HG03342 (cell line): Measurements from ENCODE around the gene HGS.

Experiments used
- ATAC-seq: cut with Tn5 transposase; IDR thresholded peaks from one replicate; pipeline ENCODE4 v1.9.1; 2021; ENCODE audit warnings: mild to moderate bottlenecking, moderate library complexity; ENCODE audit not compliant: unreplicated experiment

The HGS gene

GRCh38 chr17:81683584-81684441, at the start of gene HGS, which contains the start of gene ARL16:
Gene HGS, plus strand, starts transcription at chr17:81684011. Its CDS starts 56 bp downstream, at chr17:81684067.
Gene ARL16, minus strand, starts transcription at chr17:81683797. Its CDS starts 44 bp downstream, at chr17:81683753.
- ATAC-seq = peak; percentile 95

GRCh38 chr17:81635431-81635830, 48.4 kb upstream of the HGS start:
- ATAC-seq = no peak

- ATAC-seq = no peak
Observed at GRCh38 chr17:81635973-81636504, 47.8 kb upstream of the HGS start.

- peak; percentile 81 for ATAC-seq
Observed at GRCh38 chr17:81636505-81637288, 47.1 kb upstream of the HGS start, which contains the start of the genes NPLOC4 and TSPAN10. Gene NPLOC4, minus strand, starts transcription at chr17:81637112. Its CDS starts 182 bp downstream, at chr17:81636930. Gene TSPAN10, plus strand, starts transcription at chr17:81637196. Its CDS starts 5,217 bp downstream, at chr17:81642413.

GRCh38 chr17:81638683-81639082, 45.1 kb upstream of the HGS start:
- no peak for ATAC-seq

GRCh38 chr17:81640011-81640410, 43.8 kb upstream of the HGS start:
- no peak for ATAC-seq

GRCh38 chr17:81641825-81642489, 41.9 kb upstream of the HGS start:
- ATAC-seq = no peak

GRCh38 chr17:81644496-81644895, 39.3 kb upstream of the HGS start:
- no peak for ATAC-seq

- ATAC-seq = no peak
Observed at GRCh38 chr17:81644976-81645952, 38.5 kb upstream of the HGS start.

GRCh38 chr17:81646869-81647600, 36.8 kb upstream of the HGS start:
- no peak for ATAC-seq

GRCh38 chr17:81647640-81648012, 36.2 kb upstream of the HGS start:
- ATAC-seq = no peak

GRCh38 chr17:81648013-81648706, 35.7 kb upstream of the HGS start:
- ATAC-seq = no peak

GRCh38 chr17:81648707-81649085, 35.1 kb upstream of the HGS start:
- ATAC-seq = no peak

- no peak for ATAC-seq
Observed at GRCh38 chr17:81650951-81651350, 32.9 kb upstream of the HGS start.

GRCh38 chr17:81651692-81652091, 32.1 kb upstream of the HGS start:
- no peak for ATAC-seq

GRCh38 chr17:81652906-81653771, 30.7 kb upstream of the HGS start:
- ATAC-seq = no peak

GRCh38 chr17:81655378-81656117, 28.3 kb upstream of the HGS start:
- no peak for ATAC-seq
